ENCODE data around the gene SH3RF2. TPM values are rescaled to one million over a fixed set of nuclear protein-coding genes. Genes with fewer than 3 reads are reported as not detected.

SH3RF2 gene
- total and polyA plus RNA-seq, 2 donors (not counting 3 experiments of a cell fraction or from before 2014, with no cell fraction given), result 0.54 to 0.84 TPM

DNA sequence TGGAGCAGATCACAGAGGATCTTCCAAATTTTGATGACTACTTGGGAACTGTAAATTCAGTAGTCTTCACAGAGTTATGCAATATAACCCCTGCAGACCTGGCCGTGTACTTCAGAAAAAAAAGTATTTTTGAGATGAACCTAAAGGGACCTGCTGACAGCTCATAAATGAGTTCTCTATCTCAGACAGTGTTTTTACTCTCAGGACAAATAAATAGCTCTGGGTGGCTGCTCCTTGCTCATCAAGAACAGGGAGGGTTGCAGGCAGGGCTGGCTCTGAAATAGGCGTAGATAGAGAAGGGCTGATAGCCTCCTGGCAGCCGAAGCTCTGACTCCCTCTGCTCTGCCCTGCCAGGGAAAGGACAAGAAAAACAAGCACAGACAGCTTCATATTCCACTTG, 104.1 kb downstream of the SH3RF2 start:
- peaks cover 9% of the 10 kb centered on the region for H3K4me1 ChIP-seq (ENCODE audit: control insufficient read depth, extremely low read depth, insufficient read depth, low read length)
- DNase-seq (ENCODE audit: low read depth, low spot score), result no peak
- intact Hi-C loops (cut with micrococcal nuclease) (no loop called here), dilution Hi-C loops (cut with MboI; ENCODE audit: extremely low pct_ligation_motif_present, low sequenced_read_pairs) (no loop called here)
- no peak for FAIRE-seq
- BruUV-seq (replicated peaks), result no TSS peak
- H3K36me3 ChIP-seq (ENCODE audit: control insufficient read depth in 2 of 2, extremely low read depth in 1 of 2, insufficient read depth in 2 of 2, low read length in 2 of 2), result no peaks in the 10 kb centered on the region
- H3K27me3 ChIP-seq (ENCODE audit: control insufficient read depth in 2 of 2, insufficient read depth in 2 of 2, low read length in 2 of 2), result no peaks in the 10 kb centered on the region
- no peak overlapping the region for H3K9ac ChIP-seq (replicated peaks; ENCODE audit: extremely low read depth, insufficient read depth, low read length)
- no peaks in the 10 kb centered on the region for H3K9me1 ChIP-seq (replicated peaks; ENCODE audit: control insufficient read depth, extremely low read depth, insufficient read depth, low read length)
- no peaks in the 10 kb centered on the region for H4K20me1 ChIP-seq (replicated peaks; ENCODE audit: control insufficient read depth, extremely low read depth, insufficient read depth, low read length)
- H3K4me3 ChIP-seq (replicated peaks in 1 of 3; ENCODE audit: insufficient read depth in 1 of 3, low read depth in 1 of 3, low read length in 3 of 3), result no peak overlapping the region
- ChIA-PET POLR2A (no interaction called here), CTCF (interaction anchor here (0.8 to 2.8 kb wide), 14 partner anchors 8 to 1837 kb away, joined by 3 to 14 read pairs (median 4); no protein-coding TSS in a partner anchor)
- TF ChIP-seq EZH2 (IDR thresholded peaks at IDR 0.05; ENCODE audit: borderline replicate concordance, low read depth, low read length, severe bottlenecking) (no peak), FOS (IDR thresholded peaks at IDR 0.05; ENCODE audit: borderline replicate concordance, insufficient read depth, low read length) (no peak), POLR2AphosphoS5 (IDR thresholded peaks at IDR 0.05; ENCODE audit: insufficient read depth, low read depth, low read length) (no peak), GATA2 (IDR thresholded peaks at IDR 0.05; ENCODE audit: insufficient read depth, insufficient read length, low read depth, low read length) (no peak), POLR2A (IDR thresholded peaks at IDR 0.05; ENCODE audit: low read depth, low read length) (no peak), JUN (IDR thresholded peaks at IDR 0.05; ENCODE audit: borderline replicate concordance, insufficient read depth, insufficient read length, low read depth) (no peak), MYC (IDR thresholded peaks at IDR 0.05; ENCODE audit: low read depth, low read length) (no peak)
- TF ChIP-seq, protein P1, sequence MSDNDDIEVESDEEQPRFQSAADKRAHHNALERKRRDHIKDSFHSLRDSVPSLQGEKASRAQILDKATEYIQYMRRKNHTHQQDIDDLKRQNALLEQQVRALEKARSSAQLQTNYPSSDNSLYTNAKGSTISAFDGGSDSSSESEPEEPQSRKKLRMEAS (IDR thresholded peaks at IDR 0.05; ENCODE audit: insufficient read depth, insufficient read length), result no peak
- TF ChIP-seq, protein P2, sequence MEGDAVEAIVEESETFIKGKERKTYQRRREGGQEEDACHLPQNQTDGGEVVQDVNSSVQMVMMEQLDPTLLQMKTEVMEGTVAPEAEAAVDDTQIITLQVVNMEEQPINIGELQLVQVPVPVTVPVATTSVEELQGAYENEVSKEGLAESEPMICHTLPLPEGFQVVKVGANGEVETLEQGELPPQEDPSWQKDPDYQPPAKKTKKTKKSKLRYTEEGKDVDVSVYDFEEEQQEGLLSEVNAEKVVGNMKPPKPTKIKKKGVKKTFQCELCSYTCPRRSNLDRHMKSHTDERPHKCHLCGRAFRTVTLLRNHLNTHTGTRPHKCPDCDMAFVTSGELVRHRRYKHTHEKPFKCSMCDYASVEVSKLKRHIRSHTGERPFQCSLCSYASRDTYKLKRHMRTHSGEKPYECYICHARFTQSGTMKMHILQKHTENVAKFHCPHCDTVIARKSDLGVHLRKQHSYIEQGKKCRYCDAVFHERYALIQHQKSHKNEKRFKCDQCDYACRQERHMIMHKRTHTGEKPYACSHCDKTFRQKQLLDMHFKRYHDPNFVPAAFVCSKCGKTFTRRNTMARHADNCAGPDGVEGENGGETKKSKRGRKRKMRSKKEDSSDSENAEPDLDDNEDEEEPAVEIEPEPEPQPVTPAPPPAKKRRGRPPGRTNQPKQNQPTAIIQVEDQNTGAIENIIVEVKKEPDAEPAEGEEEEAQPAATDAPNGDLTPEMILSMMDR (IDR thresholded peaks at IDR 0.05; ENCODE audit: extremely low read depth in 1 of 2, insufficient read depth in 1 of 2, low read depth in 1 of 2, low read length in 2 of 2), result no peak
- H3K4me2 ChIP-seq (ENCODE audit: insufficient read depth, low read length), result no peak overlapping the region
- no peak overlapping the region for H3K27ac ChIP-seq (ENCODE audit: insufficient read depth, low read depth, low read length)
- no peak overlapping the region for H2AFZ ChIP-seq (ENCODE audit: low read depth, low read length)
- H3K9me3 ChIP-seq (replicated peaks; ENCODE audit: control insufficient read depth, insufficient read depth, low read length), result no peaks in the 10 kb centered on the region
- no peaks in the 10 kb centered on the region for H3K79me2 ChIP-seq (ENCODE audit: control insufficient read depth, insufficient read depth, low read length)
